ENCODE data around the gene IL10RA.

GRCh38 chr11:118016104-118016503 lies 29.9 kb downstream of the IL10RA start:
- no peak for TF ChIP-seq CTCF (IDR thresholded peaks at IDR 0.05)
- TF ChIP-seq POLR2A (IDR thresholded peaks at IDR 0.05), result no peak

All from Peyer's patch (tissue), 4 donors.